ENCODE measurements around the gene PHOX2B. TPM values are rescaled to one million over a fixed set of nuclear protein-coding genes. Genes with fewer than 3 reads are reported as not detected.

The PHOX2B gene
- total RNA-seq, 2 donors from 2014 or later = not detected

DNA sequence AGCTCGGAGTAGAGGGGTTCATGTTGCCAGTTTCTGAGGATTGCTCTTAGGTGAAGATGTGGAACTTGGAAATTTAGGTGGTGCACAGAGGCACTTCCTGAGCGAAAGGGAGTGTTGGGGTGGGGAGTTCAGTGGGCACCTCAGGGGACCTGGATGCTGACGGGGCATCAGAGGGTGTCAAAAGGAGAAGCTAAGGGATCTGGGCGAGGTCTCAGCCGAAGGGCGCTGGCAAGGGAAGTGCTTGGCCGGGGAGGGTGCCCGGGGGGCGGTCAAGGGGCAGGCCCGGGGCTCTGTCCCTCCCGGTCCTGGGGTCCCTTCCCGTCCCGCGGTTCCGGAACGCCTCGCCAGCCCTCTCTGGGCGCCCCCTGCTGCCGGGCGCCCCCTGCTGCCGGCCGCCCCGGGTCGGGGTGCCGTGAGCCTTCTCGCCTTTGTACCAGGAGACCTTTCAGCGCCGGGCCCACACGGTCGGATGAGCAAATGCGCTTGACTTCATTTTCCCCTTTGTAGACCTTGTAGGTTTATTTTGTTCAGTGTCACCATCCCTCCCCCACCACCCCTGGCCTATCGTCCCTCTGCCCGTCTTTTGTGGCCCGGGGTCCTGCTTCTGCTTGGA lies 3.0 kb upstream of the PHOX2B start:
- no peaks in the 10 kb centered on the region for H3K36me3 Mint-ChIP-seq (ENCODE audit: low read depth)
- peaks cover 31% of the 10 kb centered on the region for H3K4me1 Mint-ChIP-seq
- H3K27ac Mint-ChIP-seq = no peak overlapping the region
- Histone ChIP-seq H3K4me1 (ENCODE audit: control insufficient read depth, insufficient read depth, low read length) (no peaks in the 10 kb centered on the region), H3K27me3 (ENCODE audit: control insufficient read depth, insufficient read depth, low read length, poor library complexity, severe bottlenecking) (peaks cover 100% of the 10 kb centered on the region), H3K27ac (ENCODE audit: low read depth, low read length) (no peak overlapping the region), H3K36me3 (ENCODE audit: control insufficient read depth, insufficient read depth, low read length) (no peaks in the 10 kb centered on the region), H3K9ac (ENCODE audit: extremely low read depth, low read length, poor library complexity, severe bottlenecking) (no peak overlapping the region), H3K9me3 (ENCODE audit: control insufficient read depth, low read length) (no peaks in the 10 kb centered on the region), H3K4me3 (ENCODE audit: low read length) (peak overlapping the region; percentile 64)
- DNase-seq = peak; percentile 72
- H3K4me3 Mint-ChIP-seq = peak overlapping the region; percentile 49
- H3K9me3 Mint-ChIP-seq = no peaks in the 10 kb centered on the region
- peaks cover 99% of the 10 kb centered on the region for H3K27me3 Mint-ChIP-seq (ENCODE audit: insufficient read depth)
- TF ChIP-seq, protein P1, sequence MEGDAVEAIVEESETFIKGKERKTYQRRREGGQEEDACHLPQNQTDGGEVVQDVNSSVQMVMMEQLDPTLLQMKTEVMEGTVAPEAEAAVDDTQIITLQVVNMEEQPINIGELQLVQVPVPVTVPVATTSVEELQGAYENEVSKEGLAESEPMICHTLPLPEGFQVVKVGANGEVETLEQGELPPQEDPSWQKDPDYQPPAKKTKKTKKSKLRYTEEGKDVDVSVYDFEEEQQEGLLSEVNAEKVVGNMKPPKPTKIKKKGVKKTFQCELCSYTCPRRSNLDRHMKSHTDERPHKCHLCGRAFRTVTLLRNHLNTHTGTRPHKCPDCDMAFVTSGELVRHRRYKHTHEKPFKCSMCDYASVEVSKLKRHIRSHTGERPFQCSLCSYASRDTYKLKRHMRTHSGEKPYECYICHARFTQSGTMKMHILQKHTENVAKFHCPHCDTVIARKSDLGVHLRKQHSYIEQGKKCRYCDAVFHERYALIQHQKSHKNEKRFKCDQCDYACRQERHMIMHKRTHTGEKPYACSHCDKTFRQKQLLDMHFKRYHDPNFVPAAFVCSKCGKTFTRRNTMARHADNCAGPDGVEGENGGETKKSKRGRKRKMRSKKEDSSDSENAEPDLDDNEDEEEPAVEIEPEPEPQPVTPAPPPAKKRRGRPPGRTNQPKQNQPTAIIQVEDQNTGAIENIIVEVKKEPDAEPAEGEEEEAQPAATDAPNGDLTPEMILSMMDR (conservative IDR thresholded peaks at IDR 0.05) = peak; percentile 72
- 1 to 4% methylated on average over 13 to 34 of the region's 34 CpGs for WGBS, 2 experiments (ENCODE audit: insufficient coverage in 1 of 2, insufficient read length in 1 of 2)

DNA sequence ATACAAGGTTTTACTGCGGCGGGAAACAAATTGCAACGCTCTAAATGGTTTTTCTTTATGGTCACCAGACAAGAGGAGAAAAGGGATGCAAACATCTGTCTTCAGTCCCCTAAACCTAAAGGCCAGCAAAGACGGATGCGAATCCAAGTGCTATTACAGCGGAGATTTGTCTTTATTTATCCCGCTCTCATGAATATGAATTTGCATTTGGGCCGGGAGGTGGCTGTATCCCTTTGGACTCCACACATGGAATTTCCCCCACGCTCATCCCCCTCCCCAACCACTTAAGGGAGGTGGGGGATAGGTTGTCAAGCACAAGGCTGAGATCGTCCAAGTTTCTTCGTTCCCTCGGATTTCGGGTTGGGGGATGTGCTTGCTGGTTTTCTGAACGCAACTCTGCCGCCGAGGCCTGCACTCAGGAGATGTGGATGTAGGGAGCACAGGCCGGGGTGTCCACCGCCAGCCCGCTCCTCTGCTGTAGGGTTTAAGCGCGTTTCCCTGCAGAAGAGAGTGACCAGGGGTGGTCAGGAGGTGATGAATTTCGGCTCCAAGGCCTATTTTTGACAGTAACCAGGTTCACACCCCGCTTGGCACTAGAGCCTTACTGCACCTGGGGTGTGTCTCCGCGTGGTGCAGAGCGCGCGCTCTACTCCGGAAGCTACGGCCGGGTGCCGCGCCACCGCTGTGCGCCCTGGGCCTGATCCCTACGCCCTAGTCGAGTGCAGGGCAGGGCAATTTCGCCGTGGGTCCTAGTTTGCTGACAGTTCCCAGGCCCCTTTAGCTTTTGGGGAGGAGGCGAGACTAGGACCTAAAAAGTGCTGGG lies 2.3 kb upstream of the PHOX2B start:
- no peaks in the 10 kb centered on the region for H3K36me3 ChIP-seq (ENCODE audit: control insufficient read depth, insufficient read depth, low read length)
- 1 to 2% methylated on average over 22 to 39 of the region's 40 CpGs for WGBS, 2 experiments (ENCODE audit: insufficient coverage in 1 of 2, insufficient read length in 1 of 2)
- no peak overlapping the region for H3K9ac ChIP-seq (ENCODE audit: extremely low read depth, low read length, poor library complexity, severe bottlenecking)
- Mint-ChIP-seq H3K36me3 (ENCODE audit: low read depth) (no peaks in the 10 kb centered on the region), H3K27ac (no peak overlapping the region), H3K4me1 (peaks cover 33% of the 10 kb centered on the region), H3K9me3 (peaks cover 2% of the 10 kb centered on the region), H3K4me3 (peak overlapping the region; percentile 49), H3K27me3 (ENCODE audit: insufficient read depth) (peaks cover 99% of the 10 kb centered on the region)
- H3K4me1 ChIP-seq (ENCODE audit: control insufficient read depth, insufficient read depth, low read length) = no peaks in the 10 kb centered on the region
- DNase-seq = peak; percentile 80
- no peak overlapping the region for H3K27ac ChIP-seq (ENCODE audit: low read depth, low read length)
- no peaks in the 10 kb centered on the region for H3K9me3 ChIP-seq (ENCODE audit: control insufficient read depth, low read length)
- peaks cover 100% of the 10 kb centered on the region for H3K27me3 ChIP-seq (ENCODE audit: control insufficient read depth, insufficient read depth, low read length, poor library complexity, severe bottlenecking)
- TF ChIP-seq, protein P1 (conservative IDR thresholded peaks at IDR 0.05) = no peak
- peak overlapping the region; percentile 64 for H3K4me3 ChIP-seq (ENCODE audit: low read length)

DNA sequence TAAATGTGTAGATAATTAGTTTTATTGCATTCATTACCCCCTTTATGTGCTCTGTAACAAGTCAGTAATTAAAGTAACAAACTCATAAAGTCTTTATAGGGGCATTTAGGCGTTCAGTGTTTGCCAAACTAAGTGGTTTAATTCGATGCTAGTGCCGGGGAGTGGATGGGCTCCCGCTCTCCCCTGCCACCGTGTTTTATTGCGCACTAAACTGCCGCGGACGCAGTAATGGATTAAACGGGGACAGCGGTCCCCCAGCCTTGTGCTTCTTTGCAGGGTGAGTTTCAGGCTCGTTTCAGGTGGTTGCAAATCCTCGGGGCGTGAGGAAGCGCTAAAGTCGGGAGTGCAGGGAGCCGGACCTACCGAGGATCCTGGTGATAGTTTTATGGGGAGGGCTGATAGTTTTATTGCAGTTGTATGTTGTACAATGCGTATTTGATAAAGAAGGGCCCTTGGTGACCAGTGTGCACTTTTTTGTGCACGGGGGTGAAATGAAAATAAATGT lies 1.6 kb upstream of the PHOX2B start:
- Histone ChIP-seq H3K9ac (ENCODE audit: extremely low read depth, low read length, poor library complexity, severe bottlenecking) (no peak overlapping the region), H3K4me1 (ENCODE audit: control insufficient read depth, insufficient read depth, low read length) (no peaks in the 10 kb centered on the region), H3K4me3 (ENCODE audit: low read length) (no peak overlapping the region), H3K36me3 (ENCODE audit: control insufficient read depth, insufficient read depth, low read length) (no peaks in the 10 kb centered on the region), H3K27ac (ENCODE audit: low read depth, low read length) (no peak overlapping the region), H3K27me3 (ENCODE audit: control insufficient read depth, insufficient read depth, low read length, poor library complexity, severe bottlenecking) (peaks cover 99% of the 10 kb centered on the region), H3K9me3 (ENCODE audit: control insufficient read depth, low read length) (peaks cover 4% of the 10 kb centered on the region)
- no peak overlapping the region for H3K4me3 Mint-ChIP-seq
- TF ChIP-seq, protein P1 (conservative IDR thresholded peaks at IDR 0.05) = no peak
- H3K27ac Mint-ChIP-seq = no peak overlapping the region
- peaks cover 6% of the 10 kb centered on the region for H3K9me3 Mint-ChIP-seq
- peaks cover 98% of the 10 kb centered on the region for H3K27me3 Mint-ChIP-seq (ENCODE audit: insufficient read depth)
- H3K36me3 Mint-ChIP-seq (ENCODE audit: low read depth) = no peaks in the 10 kb centered on the region
- peak; percentile 55 for DNase-seq
- 3% methylated on average over 11 to 20 of the region's 20 CpGs for WGBS, 2 experiments (ENCODE audit: insufficient coverage in 1 of 2, insufficient read length in 1 of 2)
- peaks cover 33% of the 10 kb centered on the region for H3K4me1 Mint-ChIP-seq
